Stomach (tissue), 9 donors: ENCODE measurements around the gene ABCA6. TPM values are rescaled to one million over a fixed set of nuclear protein-coding genes. Genes with fewer than 3 reads are reported as not detected.
A peak's percentile ranks its signal among the peaks of the same experiment; 100 is the strongest.

Source experiments
- DNase-seq, 2 donors: peaks; one replicate each; pipeline versions ENCODE4 v3.0.0 to v3.0.0-alpha.2; 2013 to 2019
- H3K27ac ChIP-seq, 5 donors: fragments of 200-600 bp in 4 of 5; sonication (generic) in 4 of 5; one replicate each; pipeline ENCODE4 v1.5.1; 2013 to 2019; ENCODE audit warnings: mild to moderate bottlenecking in 1 of 5, moderate library complexity in 1 of 5
- H3K27me3 ChIP-seq, 3 donors: fragments of 200-600 bp; sonication (generic); one replicate each; pipeline ENCODE4 v1.5.1; 2017 to 2019; ENCODE audit warnings: mixed run types in 1 of 3
- H3K36me3 ChIP-seq, 4 donors: fragments of 200-600 bp; sonication (generic); 1 replicate in 3 of 4; 2 replicates in 1 of 4; pipeline ENCODE4 v1.5.1; 2016 to 2019
- H3K4me1 ChIP-seq, 4 donors: fragments of 200-600 bp; sonication (generic); one replicate each; pipeline ENCODE4 v1.5.1; 2016 to 2019
- H3K4me3 ChIP-seq, 4 donors: fragments of 200-600 bp; sonication (generic) in 3 of 4; one replicate each; pipeline ENCODE4 v1.5.1; 2016 to 2019; ENCODE audit warnings: mild to moderate bottlenecking in 1 of 4
- H3K9me3 ChIP-seq, 4 donors: fragments of 200-600 bp; sonication (generic); one replicate each; pipeline ENCODE4 v1.5.1; 2016 to 2019
- EP300 ChIP-seq: sonication (generic); formaldehyde crosslinking; IDR thresholded peaks from one replicate; pipeline ENCODE4 v1.6.1; 2017; ENCODE audit warnings: antibody characterized with exemption
- POLR2A ChIP-seq, 4 donors: fragments of 450-650 bp; IDR thresholded peaks; one replicate each; pipeline ENCODE4 v1.6.1; 2016; ENCODE audit warnings: antibody characterized with exemption in 4 of 4, control low read depth in 2 of 4, mild to moderate bottlenecking in 1 of 4, moderate library complexity in 1 of 4
- POLR2AphosphoS5 ChIP-seq, 3 donors: sonication (generic); formaldehyde crosslinking; IDR thresholded peaks; one replicate each; pipeline ENCODE4 v1.6.1; 2016; ENCODE audit warnings: antibody characterized with exemption in 3 of 3
- WGBS, 5 donors: extraction: QIAGEN DNeasy Blood & Tissue Kit in 3 of 5; methylation state at CpG; one replicate each; pipeline versions ENCODE4 v1.1.5 to v1.1.7; 2013 to 2018; 5-methylcytosine and 5-hydroxymethylcytosine counted together
- intact Hi-C: fragments of 100-400 bp; cut with DNase I; formaldehyde crosslinking; loops from one replicate; pipeline ENCODE4 v1.15.1; 2023; ENCODE audit warnings: low total_unique reads
- polyA plus RNA-seq, 3 donors: library from polyadenylated mRNA; stranded (reverse); fragments of 200-250 nt; gene quantifications; one replicate each; pipeline ENCODE4 v1.2.3, GENCODE V29; 2013
- total RNA-seq, 5 donors: library from RNA; depleted of rRNA; stranded (reverse); fragments of >200 nt; gene quantifications; one replicate each; pipeline versions ENCODE4 v1.1.0 to v1.2.3, GENCODE V29; 2014 to 2016
- TF ChIP-seq, protein P1 (sequence below), 7 experiments: fragments of 450-650 bp in 4 of 7; fragments of 200-600 bp in 3 of 7; sonication (generic) in 3 of 7; IDR thresholded peaks; one replicate each; pipeline ENCODE4 v1.5.1; 2016 to 2019; ENCODE audit warnings: antibody characterized with exemption in 7 of 7, control low read depth in 2 of 7, mild to moderate bottlenecking in 1 of 7
- donor health status: healthy with polysubstance abuse.
- donor health status: Bipolar disorder and iron deficiency.
- donor health status: healthy.

Gene ABCA6
- total and polyA plus RNA-seq, 8 donors: 4.5 to 97.9 (median 19.2) TPM

- Histone ChIP-seq H3K36me3 (no peaks in the 10 kb centered on the region), H3K9me3 (no peaks in the 10 kb centered on the region), H3K4me3 (no peak overlapping the region), H3K4me1 (no peaks in the 10 kb centered on the region), H3K27me3 (no peaks in the 10 kb centered on the region), H3K27ac (no peak overlapping the region)
- TF ChIP-seq, protein P1, sequence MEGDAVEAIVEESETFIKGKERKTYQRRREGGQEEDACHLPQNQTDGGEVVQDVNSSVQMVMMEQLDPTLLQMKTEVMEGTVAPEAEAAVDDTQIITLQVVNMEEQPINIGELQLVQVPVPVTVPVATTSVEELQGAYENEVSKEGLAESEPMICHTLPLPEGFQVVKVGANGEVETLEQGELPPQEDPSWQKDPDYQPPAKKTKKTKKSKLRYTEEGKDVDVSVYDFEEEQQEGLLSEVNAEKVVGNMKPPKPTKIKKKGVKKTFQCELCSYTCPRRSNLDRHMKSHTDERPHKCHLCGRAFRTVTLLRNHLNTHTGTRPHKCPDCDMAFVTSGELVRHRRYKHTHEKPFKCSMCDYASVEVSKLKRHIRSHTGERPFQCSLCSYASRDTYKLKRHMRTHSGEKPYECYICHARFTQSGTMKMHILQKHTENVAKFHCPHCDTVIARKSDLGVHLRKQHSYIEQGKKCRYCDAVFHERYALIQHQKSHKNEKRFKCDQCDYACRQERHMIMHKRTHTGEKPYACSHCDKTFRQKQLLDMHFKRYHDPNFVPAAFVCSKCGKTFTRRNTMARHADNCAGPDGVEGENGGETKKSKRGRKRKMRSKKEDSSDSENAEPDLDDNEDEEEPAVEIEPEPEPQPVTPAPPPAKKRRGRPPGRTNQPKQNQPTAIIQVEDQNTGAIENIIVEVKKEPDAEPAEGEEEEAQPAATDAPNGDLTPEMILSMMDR (IDR thresholded peaks at IDR 0.05): no peak
- TF ChIP-seq POLR2AphosphoS5 (IDR thresholded peaks at IDR 0.05): no peak
- no peak for TF ChIP-seq POLR2A (IDR thresholded peaks at IDR 0.05)
- TF ChIP-seq EP300: no peak
- 71 to 93% (median 90%) methylated on average over 2 of the region's 2 CpGs for WGBS, 5 donors
- no peak for DNase-seq
- intact Hi-C loops: no loop called here
Measured at GRCh38 chr17:69055334-69055733, 86.4 kb downstream of the ABCA6 start.

GRCh38 chr17:69050999-69051775 lies 90.5 kb downstream of the ABCA6 start:
- Histone ChIP-seq H3K4me3 (no peak overlapping the region), H3K4me1 (peaks cover 8 to 19% (median 14%) of the 10 kb centered on the region in 4 donors), H3K36me3 (no peaks in the 10 kb centered on the region), H3K9me3 (no peaks in the 10 kb centered on the region), H3K27me3 (no peaks in the 10 kb centered on the region), H3K27ac (no peak overlapping the region)
- no peak for DNase-seq
- TF ChIP-seq POLR2A (IDR thresholded peaks at IDR 0.05) (no peak), EP300 (no peak), POLR2AphosphoS5 (IDR thresholded peaks at IDR 0.05) (no peak)
- TF ChIP-seq, protein P1 (IDR thresholded peaks at IDR 0.05): no peak
- 75 to 90% (median 85%) methylated on average over 5 of the region's 5 CpGs for WGBS, 5 donors
- intact Hi-C loops: no loop called here

DNA sequence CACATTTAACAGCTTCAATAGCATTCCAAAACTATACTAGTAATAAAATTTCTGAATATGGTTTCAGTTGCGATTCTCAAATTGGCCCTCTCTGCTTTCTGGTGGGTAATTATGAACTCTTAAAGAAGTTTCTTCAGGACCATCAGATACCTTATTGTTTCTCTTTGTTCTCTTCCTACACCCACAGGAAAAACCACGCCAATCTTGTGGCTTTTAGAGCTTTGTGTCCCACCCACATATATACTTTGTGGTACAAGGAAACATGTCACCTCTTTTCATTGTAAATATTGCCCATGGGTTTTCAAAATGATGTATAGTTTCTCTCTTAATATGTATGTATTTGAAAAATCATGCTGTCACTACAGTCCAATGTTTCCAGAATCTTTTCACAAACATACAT lies 93.1 kb downstream of the ABCA6 start:
- WGBS, 5 donors: 78 to 89% (median 87%) methylated on average over 2 of the region's 2 CpGs
- intact Hi-C loops: no loop called here
- Histone ChIP-seq H3K4me3 (no peak overlapping the region), H3K27me3 (no peaks in the 10 kb centered on the region), H3K36me3 (peaks cover 0 to 3% (median 0%) of the 10 kb centered on the region in 4 donors), H3K9me3 (no peaks in the 10 kb centered on the region), H3K4me1 (peaks cover 8 to 19% (median 14%) of the 10 kb centered on the region in 4 donors), H3K27ac (peak overlapping the region in 3 of 5 donors; percentile 45 to 87 (median 74))
- TF ChIP-seq EP300: no peak
- DNase-seq: no peak

DNA sequence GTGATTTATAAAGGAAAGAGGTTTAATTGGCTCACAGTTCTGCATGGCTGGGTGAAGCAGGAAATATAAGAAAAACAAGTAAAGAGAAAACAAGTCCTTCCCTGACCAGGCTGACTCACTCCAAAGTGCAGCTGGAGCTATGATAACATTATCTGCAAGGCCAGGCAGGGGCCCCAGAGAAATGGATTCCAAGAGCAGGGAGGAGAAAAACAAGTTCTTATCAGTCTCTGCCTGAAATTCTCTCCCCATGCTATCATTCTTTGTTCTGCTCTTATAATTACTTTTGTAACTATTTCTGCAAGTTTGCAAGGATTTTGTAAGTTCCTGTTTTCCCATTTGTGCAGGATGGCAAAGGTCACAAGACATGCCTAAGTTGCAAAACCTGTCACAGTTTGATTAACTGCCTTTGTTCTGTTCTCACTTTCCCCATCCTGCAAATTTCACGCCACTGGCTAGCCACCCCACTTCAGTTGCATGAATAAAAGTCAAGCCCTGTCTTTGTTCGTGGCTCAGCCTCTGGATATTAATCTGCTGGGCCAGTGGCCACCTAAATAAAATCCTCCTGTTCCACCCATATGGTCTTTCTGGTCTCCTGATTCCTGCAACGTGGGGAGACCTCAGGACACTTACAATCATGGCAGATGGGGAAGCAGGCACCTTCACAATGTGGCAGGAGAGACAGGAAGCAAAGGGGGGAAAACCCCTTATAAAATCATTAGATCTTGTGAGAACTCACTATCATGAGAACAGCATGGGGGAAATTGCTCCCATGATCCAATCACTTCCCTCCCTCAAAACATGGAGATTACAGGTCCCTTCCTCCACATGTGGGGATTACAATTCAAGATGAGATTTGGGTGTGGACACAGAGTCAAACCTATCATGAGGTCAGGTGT lies 94.1 kb downstream of the ABCA6 start:
- Histone ChIP-seq H3K36me3 (peaks cover 0 to 13% (median 0%) of the 10 kb centered on the region in 4 donors), H3K4me3 (no peak overlapping the region), H3K4me1 (peaks cover 8 to 19% (median 14%) of the 10 kb centered on the region in 4 donors), H3K27ac (peak overlapping the region; percentile 69 to 87 (median 74)), H3K27me3 (no peaks in the 10 kb centered on the region), H3K9me3 (no peaks in the 10 kb centered on the region)
- WGBS, 5 donors: 10 to 17% (median 14%) methylated on average over 3 of the region's 3 CpGs
- intact Hi-C loops: no loop called here
- peak; percentile 76 to 89 for DNase-seq
- TF ChIP-seq POLR2A (IDR thresholded peaks at IDR 0.05) (no peak), POLR2AphosphoS5 (IDR thresholded peaks at IDR 0.05) (peak in 2 of 3 donors; percentile 40 to 51), EP300 (no peak)
- TF ChIP-seq, protein P1 (IDR thresholded peaks at IDR 0.05): no peak
